ENCODE measurements around the gene GNAZ.

Gene GNAZ

GRCh38 chr22:23115825-23116494 is 45.6 kb downstream of the GNAZ start:
- DNase-seq (ENCODE audit: low read depth, low spot score) = no peak
- CTCF ChIA-PET = interaction anchor here (1.4 to 27.3 kb wide), 2 partner anchors 12 to 158 kb away, joined by 6 to 800 read pairs; no protein-coding TSS in a partner anchor
- H3K4me3 ChIP-seq (ENCODE audit: low read depth, low read length) = no peak overlapping the region
- TF ChIP-seq CTCF (IDR thresholded peaks at IDR 0.05; ENCODE audit: insufficient read depth, low read length, missing control alignments) = no peak
- POLR2A ChIA-PET = no interaction called here

GRCh38 chr22:23116506-23117263 is 46.4 kb downstream of the GNAZ start:
- TF ChIP-seq CTCF (IDR thresholded peaks at IDR 0.05; ENCODE audit: insufficient read depth, low read length, missing control alignments) = no peak
- ChIA-PET POLR2A (no interaction called here), CTCF (interaction anchor here (1.4 to 27.3 kb wide), 2 partner anchors 11 to 159 kb away, joined by 6 to 800 read pairs; no protein-coding TSS in a partner anchor)
- no peak overlapping the region for H3K4me3 ChIP-seq (ENCODE audit: low read depth, low read length)
- DNase-seq (ENCODE audit: low read depth, low spot score) = no peak

GRCh38 chr22:23117275-23117674 is 47.0 kb downstream of the GNAZ start:
- ChIA-PET CTCF (interaction anchor here (1.4 to 27.3 kb wide), 2 partner anchors 10 to 159 kb away, joined by 6 to 800 read pairs; no protein-coding TSS in a partner anchor), POLR2A (no interaction called here)
- DNase-seq (ENCODE audit: low read depth, low spot score) = no peak
- no peak overlapping the region for H3K4me3 ChIP-seq (ENCODE audit: low read depth, low read length)
- TF ChIP-seq CTCF (IDR thresholded peaks at IDR 0.05; ENCODE audit: insufficient read depth, low read length, missing control alignments) = no peak

GRCh38 chr22:23117891-23118646 is 47.8 kb downstream of the GNAZ start:
- DNase-seq (ENCODE audit: low read depth, low spot score) = no peak
- TF ChIP-seq CTCF (IDR thresholded peaks at IDR 0.05; ENCODE audit: insufficient read depth, low read length, missing control alignments) = no peak
- CTCF ChIA-PET = interaction anchor here (0.7 to 27.3 kb wide), 3 partner anchors 10 to 311 kb away, joined by 3 to 800 read pairs (median 3); no protein-coding TSS in a partner anchor
- POLR2A ChIA-PET = no interaction called here
- H3K4me3 ChIP-seq (ENCODE audit: low read depth, low read length) = no peak overlapping the region

- H3K4me3 ChIP-seq (ENCODE audit: low read depth, low read length) = no peak overlapping the region
- TF ChIP-seq CTCF (IDR thresholded peaks at IDR 0.05; ENCODE audit: insufficient read depth, low read length, missing control alignments) = no peak
- POLR2A ChIA-PET = no interaction called here
- CTCF ChIA-PET = interaction anchor here (0.7 to 27.3 kb wide), 6 partner anchors 9 to 312 kb away, joined by 3 to 800 read pairs (median 3); no protein-coding TSS in a partner anchor
- DNase-seq (ENCODE audit: low read depth, low spot score) = no peak
Measured at GRCh38 chr22:23118647-23119493, 48.6 kb downstream of the GNAZ start.

Measured in AG04449 (cell line).